Measurements from ENCODE around the gene SMARCE1.

The SMARCE1 gene

GRCh38 chr17:40645291-40645690 lies 2.3 kb downstream of the SMARCE1 start:
- DNase-seq: no peak

DNA sequence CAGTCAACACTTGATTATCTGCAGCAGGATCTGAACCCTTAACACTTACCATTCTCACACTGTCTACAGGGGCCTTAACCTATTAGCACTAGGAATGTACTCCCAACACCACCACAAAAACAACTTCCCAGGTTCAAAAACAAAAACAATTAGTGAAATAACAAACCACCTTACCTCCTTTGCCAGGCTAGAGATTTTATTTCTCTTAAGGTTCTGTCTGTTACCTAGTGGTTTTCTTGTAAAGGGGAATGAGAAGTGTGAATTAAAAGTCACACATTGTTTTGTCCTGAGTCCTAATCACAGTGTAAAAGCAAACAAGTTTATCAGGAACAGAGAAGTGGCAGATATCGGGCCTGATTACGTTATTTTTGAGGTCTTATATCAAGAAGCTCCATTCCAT lies 9.7 kb downstream of the SMARCE1 start:
- no peak for DNase-seq

- DNase-seq: no peak
Observed at GRCh38 chr17:40633871-40634270, 13.7 kb downstream of the SMARCE1 start.

GRCh38 chr17:40632216-40632615 lies 15.4 kb downstream of the SMARCE1 start:
- no peak for DNase-seq

DNA sequence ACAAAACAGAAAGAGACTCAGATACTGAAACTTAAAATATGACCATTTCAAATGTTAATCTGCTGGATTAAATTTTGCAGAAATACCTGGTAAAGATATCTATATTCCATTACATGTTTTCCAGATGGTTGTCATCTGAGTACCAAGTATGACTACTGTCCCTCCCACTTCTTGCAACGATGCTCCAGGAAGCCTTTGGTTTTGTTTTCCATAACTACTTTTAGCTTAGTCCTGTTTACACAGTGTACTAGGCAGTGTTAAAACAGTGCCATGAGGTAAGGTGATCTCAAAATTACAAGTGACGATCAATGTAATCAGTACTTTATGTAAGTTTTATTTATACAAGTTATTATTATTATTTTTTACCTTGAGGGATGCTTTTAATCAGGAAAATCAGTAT lies 17.8 kb downstream of the SMARCE1 start:
- no peak for DNase-seq

DNA sequence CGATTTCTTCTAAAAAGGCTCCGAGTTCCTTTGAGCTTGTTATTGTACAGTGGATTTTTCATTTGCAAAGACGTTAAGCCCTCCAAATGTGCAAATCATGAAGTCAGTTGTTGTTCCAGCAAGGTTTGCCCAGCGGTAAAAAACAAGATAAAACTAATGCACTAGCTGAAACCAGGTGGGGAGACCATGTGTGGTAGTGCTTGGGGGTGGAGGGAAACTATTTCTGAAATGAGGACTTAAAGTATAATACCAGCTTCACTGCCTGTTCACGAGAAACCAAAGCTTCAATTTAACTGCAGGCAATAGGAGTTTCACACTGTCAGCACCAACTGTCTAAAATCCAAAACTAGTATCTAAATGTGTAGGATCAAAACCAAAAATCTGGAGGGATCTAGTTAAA lies 22.3 kb downstream of the SMARCE1 start:
- DNase-seq: no peak

- DNase-seq: no peak
Observed at GRCh38 chr17:40623419-40624210, 24.0 kb downstream of the SMARCE1 start.

DNA sequence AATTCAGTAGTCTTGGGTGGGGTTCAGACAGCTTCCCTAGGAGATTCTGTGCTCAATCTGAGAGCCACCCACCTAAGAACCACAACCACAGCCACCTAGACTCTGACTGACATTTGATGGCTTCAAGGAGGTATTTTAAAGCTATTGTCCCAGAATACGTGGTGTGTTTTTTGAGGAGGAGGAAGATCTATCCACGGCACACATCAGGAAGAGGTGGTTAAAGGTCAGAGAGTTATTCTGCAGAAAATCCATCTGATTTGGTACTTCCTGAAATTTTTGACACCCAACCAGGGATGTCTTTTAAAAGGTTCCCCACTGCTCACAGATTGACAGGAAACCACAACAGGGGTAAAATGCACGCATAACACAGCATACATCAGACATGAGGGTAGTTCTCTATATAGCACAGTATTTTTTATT lies 25.1 kb downstream of the SMARCE1 start:
- no peak for DNase-seq

DNA sequence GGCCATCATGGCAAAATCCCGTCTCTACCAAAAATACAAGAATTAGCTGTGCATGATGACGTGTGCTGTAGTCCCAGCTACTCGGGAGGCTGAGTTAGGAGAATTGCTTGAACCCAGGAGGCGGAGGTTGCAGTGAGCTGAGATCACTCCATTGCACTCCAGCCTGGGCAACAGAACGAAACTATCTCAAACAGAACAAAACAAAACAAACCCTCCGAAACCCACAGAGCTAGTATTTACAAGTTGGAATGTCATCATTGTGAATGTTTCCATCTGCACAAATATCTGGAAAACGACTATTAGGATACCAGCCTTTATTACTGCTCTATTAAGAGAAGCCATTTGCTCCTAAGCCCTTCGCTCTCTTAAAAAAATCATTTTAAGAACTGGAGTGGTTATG lies 26.0 kb downstream of the SMARCE1 start:
- no peak for DNase-seq

DNA sequence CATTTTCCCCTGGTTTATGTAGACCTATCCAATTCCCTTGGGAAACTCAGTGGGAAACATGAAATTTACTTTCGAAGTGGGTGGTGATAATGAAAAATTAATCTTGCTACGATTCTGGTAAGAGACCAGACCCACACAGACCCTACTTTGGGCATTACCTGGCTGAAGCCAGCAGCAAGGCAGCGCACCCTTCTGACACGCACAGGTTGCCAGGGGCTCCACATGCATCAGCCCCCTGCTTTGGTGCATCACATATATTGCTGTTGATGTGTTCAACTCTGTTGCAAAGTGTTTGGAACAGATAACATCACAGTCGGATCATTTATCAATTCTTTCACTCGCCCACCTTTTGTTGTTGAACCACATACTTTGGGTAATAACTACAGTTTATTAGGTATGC lies 26.6 kb downstream of the SMARCE1 start:
- DNase-seq: no peak

- no peak for DNase-seq
Observed at GRCh38 chr17:40618754-40619625, 28.6 kb downstream of the SMARCE1 start.

GRCh38 chr17:40617678-40618240 lies 29.9 kb downstream of the SMARCE1 start:
- DNase-seq: no peak

GRCh38 chr17:40616592-40616991 lies 31.0 kb downstream of the SMARCE1 start:
- DNase-seq: no peak

DNA sequence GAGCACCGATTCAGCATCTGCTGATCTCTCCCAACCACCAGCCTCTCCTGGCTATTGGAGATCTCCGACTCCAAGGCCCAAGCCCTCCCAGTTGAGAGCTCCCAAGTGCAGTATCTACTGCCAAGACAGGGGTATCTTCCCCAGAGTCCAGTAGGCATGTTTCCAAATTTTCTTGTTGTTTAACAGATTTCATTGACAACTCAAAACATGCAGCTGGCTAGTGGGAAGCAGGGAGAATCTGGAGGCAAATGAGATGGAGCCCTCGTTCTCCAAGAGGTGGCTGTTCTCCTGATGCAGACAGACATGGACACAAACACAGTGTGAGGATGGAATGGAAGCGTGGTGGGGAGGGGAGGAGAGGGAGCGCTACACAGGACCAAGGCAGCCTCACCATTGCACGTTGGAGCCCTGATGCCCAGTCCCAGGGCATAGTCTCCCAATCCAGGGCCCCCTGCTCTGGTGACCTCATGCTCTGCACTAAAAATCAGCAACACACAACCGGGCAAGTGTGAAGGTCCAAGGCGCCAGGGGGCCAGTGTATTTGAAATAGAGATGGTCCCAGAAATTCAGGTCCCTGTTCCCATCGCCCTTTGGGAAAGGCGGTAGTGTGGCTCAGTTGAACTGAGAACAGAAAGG lies 31.7 kb downstream of the SMARCE1 start:
- no peak for DNase-seq

DNA sequence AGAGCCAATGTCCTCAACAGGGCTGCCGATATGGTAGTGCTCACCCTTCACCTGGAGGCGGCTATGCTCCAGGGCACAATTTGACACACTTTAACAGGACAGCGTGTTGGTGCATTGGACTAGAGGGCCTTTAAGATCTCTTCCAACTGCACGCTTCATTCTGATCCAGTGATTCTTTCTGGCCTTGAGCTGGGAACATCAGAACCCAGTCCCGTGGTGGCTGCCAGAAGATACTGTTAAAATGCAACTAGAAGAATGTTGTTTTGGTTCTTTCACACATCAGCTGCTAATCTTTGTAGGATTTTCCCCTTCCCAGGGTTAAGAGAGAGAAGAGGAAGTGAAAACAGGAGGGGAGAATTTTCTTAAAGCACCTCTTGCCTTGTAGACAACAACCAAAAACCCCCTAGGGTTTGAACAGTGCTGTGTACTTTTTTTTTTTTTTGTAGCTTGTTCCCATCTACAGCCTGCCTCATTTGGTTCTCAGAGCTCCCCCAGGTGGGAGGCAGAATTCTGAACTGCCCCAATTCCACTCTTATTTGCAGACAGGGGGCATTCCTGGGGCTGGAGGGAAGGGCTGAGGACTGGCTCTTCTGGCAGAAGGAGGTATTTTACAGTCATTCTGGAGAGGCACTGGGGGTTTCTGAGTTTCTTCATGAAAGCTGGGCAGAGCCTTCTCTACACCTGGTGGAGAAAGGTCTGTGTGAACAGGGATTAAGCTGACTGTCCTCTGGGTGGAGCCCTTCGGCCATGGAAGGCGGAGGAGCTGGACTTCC lies 32.4 kb downstream of the SMARCE1 start:
- DNase-seq: peak; percentile 22

GRCh38 chr17:40614431-40615067 lies 33.1 kb downstream of the SMARCE1 start:
- DNase-seq: no peak

DNA sequence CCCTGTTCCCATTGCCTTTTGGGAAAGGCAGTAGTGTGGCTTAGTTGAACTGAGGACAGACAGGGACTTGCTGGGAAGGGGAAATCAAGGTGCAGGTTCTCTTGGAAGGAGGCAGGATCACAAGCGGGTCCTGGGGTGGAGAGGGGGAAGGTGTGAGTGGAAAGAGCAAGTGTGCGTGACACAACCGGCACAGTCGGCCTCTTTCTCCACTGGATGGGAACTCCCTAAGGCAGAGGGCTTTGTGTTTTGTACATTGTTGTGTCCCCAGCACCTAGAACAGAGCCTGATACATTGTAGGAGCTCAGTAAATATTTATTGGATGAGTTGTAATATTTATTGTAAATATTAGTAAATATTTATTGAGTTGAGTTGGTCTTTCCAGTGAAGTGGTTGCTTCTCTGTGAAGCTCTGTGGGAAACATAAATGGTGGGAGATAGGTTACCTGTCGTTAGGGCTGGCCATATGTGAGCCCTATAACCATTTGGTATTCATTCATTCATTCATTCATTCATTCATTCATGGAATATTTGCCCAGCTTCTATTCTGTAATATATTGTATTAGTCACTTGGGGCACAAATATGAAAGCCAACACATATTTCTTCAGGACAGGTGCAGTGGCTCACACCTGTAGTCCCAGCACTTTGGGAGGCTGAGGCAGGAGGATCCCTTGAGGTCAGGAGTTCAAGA lies 34.0 kb downstream of the SMARCE1 start:
- no peak for DNase-seq

GRCh38 chr17:40612599-40613244 lies 34.9 kb downstream of the SMARCE1 start:
- no peak for DNase-seq

DNA sequence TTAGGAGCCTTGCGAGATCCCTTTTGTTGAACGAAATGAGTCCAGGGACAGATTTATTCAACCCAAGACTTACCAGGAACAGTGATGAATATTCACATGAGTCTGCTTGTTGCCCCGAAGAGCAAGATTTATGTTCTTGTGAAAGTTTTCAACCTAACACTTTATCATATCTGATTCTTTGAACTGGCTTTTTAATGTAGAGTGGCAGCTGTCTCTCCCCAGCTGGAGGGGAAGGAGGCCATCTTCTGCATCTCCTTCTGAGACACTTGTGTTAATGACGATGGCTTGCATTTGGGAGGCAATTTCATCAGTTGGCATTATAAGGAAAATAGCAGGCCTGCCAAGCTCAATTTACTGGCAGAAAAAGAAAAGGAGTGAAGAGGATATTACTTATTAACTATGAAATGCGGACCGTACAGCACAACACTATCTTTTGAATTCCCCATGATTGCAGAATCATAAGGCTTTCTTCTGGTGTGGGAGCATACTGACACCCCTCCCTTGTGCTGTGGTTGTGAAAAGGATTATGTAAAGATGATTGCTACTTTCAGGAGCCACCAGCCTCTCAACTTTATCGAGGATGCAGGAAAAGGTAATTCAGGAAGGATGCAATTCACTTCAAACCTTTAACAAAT lies 35.7 kb downstream of the SMARCE1 start:
- DNase-seq: no peak

DNA sequence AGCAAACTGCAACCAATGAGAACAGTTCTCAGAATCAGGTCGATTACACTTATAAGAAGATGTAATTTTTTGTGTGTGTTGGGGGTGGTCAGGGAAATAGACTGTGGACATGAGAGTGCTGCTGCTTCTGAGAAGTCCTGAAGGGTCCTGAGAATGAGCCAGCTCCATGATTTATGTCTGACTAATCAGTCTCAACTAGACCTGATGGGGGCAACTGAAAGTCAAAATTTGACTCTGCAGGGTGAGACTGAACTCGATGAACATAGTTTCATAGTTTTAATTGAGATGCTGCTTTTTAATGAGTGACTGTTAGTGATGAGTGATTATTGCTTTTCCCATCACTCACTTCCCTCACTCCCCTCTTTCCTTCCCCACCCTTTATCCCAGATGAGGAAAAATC lies 37.3 kb downstream of the SMARCE1 start:
- DNase-seq: no peak

Measured in NCI-H1092 (cell line).